Measurements from ENCODE around the gene RNF8.
"Not testable (repeated sequence)": the region's sequence is repeated elsewhere in the genome, so short reads cannot be mapped to it uniquely, and the experiment has no call there.

Gene RNF8

GRCh38 chr6:37344308-37344707 lies 9.5 kb upstream of the RNF8 start:
- H3K27ac ChIP-seq (ENCODE audit: extremely low read depth, low read depth, low read length) = no peak overlapping the region
- H3K4me1 ChIP-seq (ENCODE audit: control insufficient read depth, insufficient read depth, low read length) = peaks cover 3% of the 10 kb centered on the region; the same call in 1 of the 2 replicates
- no peaks in the 10 kb centered on the region for H3K36me3 ChIP-seq (ENCODE audit: control insufficient read depth in 2 of 2, insufficient read depth in 1 of 2, low read length in 2 of 2)
- TF ChIP-seq PRDM1 (tag by site-specific recombination; IDR thresholded peaks at IDR 0.05) (peak; percentile 80), ZNF423 (tag by site-specific recombination; IDR thresholded peaks at IDR 0.05) (no peak), ZXDB (tag by site-specific recombination; IDR thresholded peaks at IDR 0.05) (no peak), ZNF621 (tag by site-specific recombination; IDR thresholded peaks at IDR 0.05) (no peak), ZNF510 (tag by site-specific recombination; IDR thresholded peaks at IDR 0.05; ENCODE audit: insufficient replicate concordance) (no peak), ZNF23 (tag by site-specific recombination; IDR thresholded peaks at IDR 0.05; ENCODE audit: borderline replicate concordance) (no peak), ZNF664 (tag by site-specific recombination; IDR thresholded peaks at IDR 0.05) (peak; percentile 69), GLIS2 (tag by site-specific recombination; IDR thresholded peaks at IDR 0.05) (no peak)
- no peak overlapping the region for H3K4me3 ChIP-seq (ENCODE audit: low read depth, low read length)
- ChIA-PET POLR2A (interaction anchor here (0.8 kb wide), 1 partner anchor 10 kb away, joined by 3 read pairs; the partner anchor contains the start of gene RNF8), CTCF (interaction anchor here (0.6 kb wide), 2 partner anchors 300 to 630 kb away, joined by 3 read pairs; no protein-coding TSS in a partner anchor)
- H3K9me3 ChIP-seq (ENCODE audit: control insufficient read depth, insufficient read depth, low read depth, low read length) = no peaks in the 10 kb centered on the region

- CTCF ChIA-PET = interaction anchor here (1.4 kb wide), 1 partner anchor 20 kb away, joined by 3 read pairs; no protein-coding TSS in a partner anchor
- H3K4me3 ChIP-seq (ENCODE audit: low read depth, low read length); H3K27ac ChIP-seq (ENCODE audit: extremely low read depth, low read depth, low read length); H3K4me1 ChIP-seq (ENCODE audit: control insufficient read depth, insufficient read depth, low read length); H3K9me3 ChIP-seq (ENCODE audit: control insufficient read depth, insufficient read depth, low read depth, low read length); POLR2A ChIA-PET; H3K36me3 ChIP-seq (ENCODE audit: control insufficient read depth in 2 of 2, insufficient read depth in 1 of 2, low read length in 2 of 2): not testable (repeated sequence)
- peak; percentile 86 for TF ChIP-seq SCRT2 (tag by site-specific recombination; IDR thresholded peaks at IDR 0.05)
- TF ChIP-seq ZNF184 (tag by site-specific recombination; IDR thresholded peaks at IDR 0.05) = peak; percentile 44; the same call in 1 of the 2 replicates
- peak; percentile 62; the same call in 1 of the 2 replicates for TF ChIP-seq SCRT1 (tag by site-specific recombination; IDR thresholded peaks at IDR 0.05; ENCODE audit: borderline replicate concordance)
Observed at GRCh38 chr6:37345804-37346203, 8.0 kb upstream of the RNF8 start.

DNA sequence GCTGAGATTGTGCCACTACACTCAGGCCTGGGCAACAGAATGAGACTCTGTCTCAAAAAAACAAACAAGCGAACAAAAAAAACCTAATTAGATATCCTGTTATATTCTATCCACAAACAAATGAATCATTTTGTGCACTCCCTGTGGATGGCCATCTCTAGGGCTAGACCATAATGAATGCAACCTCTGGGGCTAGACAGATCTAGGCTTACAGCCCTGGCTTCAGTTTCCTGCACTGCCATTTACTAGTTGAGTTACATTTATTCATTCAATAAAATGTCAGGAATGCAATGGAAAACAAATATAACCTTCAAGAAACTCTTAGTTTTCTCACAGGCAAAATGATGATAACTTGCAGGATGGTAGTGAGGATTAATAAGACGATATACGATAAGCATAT lies 6.6 kb upstream of the RNF8 start:
- H3K27ac ChIP-seq (ENCODE audit: extremely low read depth, low read depth, low read length) = no peak overlapping the region
- no peaks in the 10 kb centered on the region; a peak in 1 of 3 replicates for H3K36me3 ChIP-seq (ENCODE audit: control insufficient read depth in 2 of 2, insufficient read depth in 1 of 2, low read length in 2 of 2)
- no peak overlapping the region for H3K4me3 ChIP-seq (ENCODE audit: low read depth, low read length)
- ChIA-PET CTCF (interaction anchor here (1.4 kb wide), 1 partner anchor 21 kb away, joined by 3 read pairs; no protein-coding TSS in a partner anchor), POLR2A (no interaction called here)
- H3K4me1 ChIP-seq (ENCODE audit: control insufficient read depth, insufficient read depth, low read length) = no peaks in the 10 kb centered on the region
- no peaks in the 10 kb centered on the region for H3K9me3 ChIP-seq (ENCODE audit: control insufficient read depth, insufficient read depth, low read depth, low read length)
- TF ChIP-seq ZNF416 (tag by site-specific recombination; IDR thresholded peaks at IDR 0.05) = no peak
- no peak for TF ChIP-seq ZNF423 (tag by site-specific recombination; IDR thresholded peaks at IDR 0.05)
- TF ChIP-seq HOXA7 (CRISPR knock-in tag; IDR thresholded peaks at IDR 0.05; ENCODE audit: borderline replicate concordance) = no peak
- no peak for TF ChIP-seq ZNF10 (tag by site-specific recombination; IDR thresholded peaks at IDR 0.05)
- no peak for TF ChIP-seq REST (tag by site-specific recombination; IDR thresholded peaks at IDR 0.05)
- no peak for TF ChIP-seq PATZ1 (tag by site-specific recombination; IDR thresholded peaks at IDR 0.05)
- no peak for TF ChIP-seq IKZF3 (tag by site-specific recombination; IDR thresholded peaks at IDR 0.05)
- TF ChIP-seq, protein P1, sequence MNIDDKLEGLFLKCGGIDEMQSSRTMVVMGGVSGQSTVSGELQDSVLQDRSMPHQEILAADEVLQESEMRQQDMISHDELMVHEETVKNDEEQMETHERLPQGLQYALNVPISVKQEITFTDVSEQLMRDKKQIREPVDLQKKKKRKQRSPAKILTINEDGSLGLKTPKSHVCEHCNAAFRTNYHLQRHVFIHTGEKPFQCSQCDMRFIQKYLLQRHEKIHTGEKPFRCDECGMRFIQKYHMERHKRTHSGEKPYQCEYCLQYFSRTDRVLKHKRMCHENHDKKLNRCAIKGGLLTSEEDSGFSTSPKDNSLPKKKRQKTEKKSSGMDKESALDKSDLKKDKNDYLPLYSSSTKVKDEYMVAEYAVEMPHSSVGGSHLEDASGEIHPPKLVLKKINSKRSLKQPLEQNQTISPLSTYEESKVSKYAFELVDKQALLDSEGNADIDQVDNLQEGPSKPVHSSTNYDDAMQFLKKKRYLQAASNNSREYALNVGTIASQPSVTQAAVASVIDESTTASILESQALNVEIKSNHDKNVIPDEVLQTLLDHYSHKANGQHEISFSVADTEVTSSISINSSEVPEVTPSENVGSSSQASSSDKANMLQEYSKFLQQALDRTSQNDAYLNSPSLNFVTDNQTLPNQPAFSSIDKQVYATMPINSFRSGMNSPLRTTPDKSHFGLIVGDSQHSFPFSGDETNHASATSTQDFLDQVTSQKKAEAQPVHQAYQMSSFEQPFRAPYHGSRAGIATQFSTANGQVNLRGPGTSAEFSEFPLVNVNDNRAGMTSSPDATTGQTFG (tag by site-specific recombination; IDR thresholded peaks at IDR 0.05; ENCODE audit: borderline replicate concordance) = no peak
- TF ChIP-seq, protein P2, sequence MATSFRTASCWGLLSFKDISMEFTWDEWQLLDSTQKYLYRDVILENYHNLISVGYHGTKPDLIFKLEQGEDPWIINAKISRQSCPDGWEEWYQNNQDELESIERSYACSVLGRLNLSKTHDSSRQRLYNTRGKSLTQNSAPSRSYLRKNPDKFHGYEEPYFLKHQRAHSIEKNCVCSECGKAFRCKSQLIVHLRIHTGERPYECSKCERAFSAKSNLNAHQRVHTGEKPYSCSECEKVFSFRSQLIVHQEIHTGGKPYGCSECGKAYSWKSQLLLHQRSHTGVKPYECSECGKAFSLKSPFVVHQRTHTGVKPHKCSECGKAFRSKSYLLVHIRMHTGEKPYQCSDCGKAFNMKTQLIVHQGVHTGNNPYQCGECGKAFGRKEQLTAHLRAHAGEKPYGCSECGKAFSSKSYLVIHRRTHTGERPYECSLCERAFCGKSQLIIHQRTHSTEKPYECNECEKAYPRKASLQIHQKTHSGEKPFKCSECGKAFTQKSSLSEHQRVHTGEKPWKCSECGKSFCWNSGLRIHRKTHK (tag by site-specific recombination; IDR thresholded peaks at IDR 0.05) = no peak
- no peak for TF ChIP-seq ZNF560 (tag by site-specific recombination; IDR thresholded peaks at IDR 0.05; ENCODE audit: borderline replicate concordance)
- no peak for TF ChIP-seq ZNF585B (tag by site-specific recombination; IDR thresholded peaks at IDR 0.05)
- no peak for TF ChIP-seq ZNF239 (tag by site-specific recombination; IDR thresholded peaks at IDR 0.05)

Data from HEK293 (cell line).